ENCODE data around the gene TCEA3.

- TF ChIP-seq CTCF (IDR thresholded peaks at IDR 0.05; ENCODE audit: extremely low read depth in 1 of 2, insufficient read depth in 1 of 2, low read depth in 1 of 2, low read length in 2 of 2) (peak in 1 of 2 donors; percentile 17), POLR2AphosphoS5 (IDR thresholded peaks at IDR 0.05; ENCODE audit: insufficient read depth, low read depth, low read length) (no peak), JUN (IDR thresholded peaks at IDR 0.05; ENCODE audit: borderline replicate concordance, insufficient read depth, insufficient read length, low read depth) (no peak), POLR2A (IDR thresholded peaks at IDR 0.05; ENCODE audit: low read depth, low read length) (no peak)
- TF ChIP-seq, protein P1, sequence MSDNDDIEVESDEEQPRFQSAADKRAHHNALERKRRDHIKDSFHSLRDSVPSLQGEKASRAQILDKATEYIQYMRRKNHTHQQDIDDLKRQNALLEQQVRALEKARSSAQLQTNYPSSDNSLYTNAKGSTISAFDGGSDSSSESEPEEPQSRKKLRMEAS (IDR thresholded peaks at IDR 0.05; ENCODE audit: insufficient read depth, insufficient read length) = no peak
Measured at GRCh38 chr1:23354245-23354644, 70.3 kb downstream of the TCEA3 start.
